ENCODE measurements around the gene ICAM4. TPM values are rescaled to one million over a fixed set of nuclear protein-coding genes. Genes with fewer than 3 reads are reported as not detected.

The ICAM4 gene
- total and polyA plus RNA-seq, 2 of the 13 experiments (the other 11 are each of a cell fraction or from before 2014, with no cell fraction given) = 2.9 to 4.0 TPM

DNA sequence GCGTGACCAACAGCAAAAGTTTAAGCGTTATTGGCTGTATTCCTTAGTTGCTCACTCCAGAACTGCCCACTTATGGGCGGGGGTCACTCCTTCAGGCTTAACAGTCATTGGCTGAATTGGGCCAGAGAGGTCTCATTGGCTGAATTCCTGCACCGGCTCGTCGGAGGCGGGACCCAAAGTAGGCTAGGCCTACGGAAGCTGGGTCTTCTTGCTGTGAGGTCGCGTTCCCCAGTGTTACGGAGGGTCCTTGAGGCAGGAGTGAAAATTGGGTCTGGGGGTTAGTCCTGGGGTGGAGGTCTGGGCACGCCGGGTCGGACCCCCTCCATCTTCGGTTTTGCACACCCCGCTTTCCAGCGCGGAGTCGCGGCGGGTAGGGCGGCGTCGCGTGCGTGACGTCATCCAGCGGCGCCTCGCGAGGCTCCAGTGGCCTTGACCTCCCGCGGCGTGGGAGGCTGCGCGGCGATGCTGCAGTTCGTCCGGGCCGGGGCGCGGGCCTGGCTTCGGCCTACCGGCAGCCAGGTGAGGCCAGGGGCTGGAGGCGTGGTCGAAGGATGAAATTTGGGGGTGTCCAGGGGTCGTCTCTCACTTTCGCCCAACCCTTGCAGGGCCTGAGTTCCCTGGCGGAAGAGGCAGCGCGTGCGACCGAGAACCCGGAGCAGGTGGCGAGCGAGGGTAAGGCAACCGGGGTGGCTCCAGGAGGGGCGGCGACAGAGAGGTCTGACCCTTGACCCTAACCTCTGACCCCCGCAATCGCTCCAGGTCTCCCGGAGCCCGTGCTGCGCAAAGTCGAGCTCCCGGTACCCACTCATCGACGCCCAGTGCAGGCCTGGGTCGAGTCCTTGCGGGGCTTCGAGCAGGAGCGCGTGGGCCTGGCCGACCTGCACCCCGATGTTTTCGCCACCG, 34.7 kb upstream of the ICAM4 start, which contains the start of gene MRPL4 (continued):
- TF ChIP-seq SP4 (CRISPR knock-in tag; IDR thresholded peaks at IDR 0.05) = peak; percentile 96
- peak; percentile 88 for TF ChIP-seq CREB3 (CRISPR knock-in tag; IDR thresholded peaks at IDR 0.05)
- TF ChIP-seq TOE1 (CRISPR knock-in tag; IDR thresholded peaks at IDR 0.05) = no peak
- TF ChIP-seq KAT8 (CRISPR knock-in tag; IDR thresholded peaks at IDR 0.05) = peak; percentile 99
- TF ChIP-seq ZNF570 (CRISPR knock-in tag; IDR thresholded peaks at IDR 0.05; ENCODE audit: borderline replicate concordance) = no peak
- TF ChIP-seq RBFOX2 (IDR thresholded peaks at IDR 0.05; ENCODE audit: low read depth, low read length) = peak; percentile 94
- peak; percentile 66 for TF ChIP-seq MED8 (CRISPR knock-in tag; IDR thresholded peaks at IDR 0.05; ENCODE audit: insufficient replicate concordance)
- peak; percentile 75; the same call in 1 of the 2 replicates for TF ChIP-seq DR1 (CRISPR knock-in tag; IDR thresholded peaks at IDR 0.05)
- TF ChIP-seq ZFP37 (CRISPR knock-in tag; IDR thresholded peaks at IDR 0.05; ENCODE audit: borderline replicate concordance) = no peak
- TF ChIP-seq PHF8 (CRISPR knock-in tag; IDR thresholded peaks at IDR 0.05) = peak; percentile 99
- no peak for TF ChIP-seq HMGA1 (CRISPR knock-in tag; conservative IDR thresholded peaks at IDR 0.05)
- peak; percentile 65; the same call in 1 of the 2 replicates for TF ChIP-seq ZNF451 (CRISPR knock-in tag; IDR thresholded peaks at IDR 0.05)
- no peak for TF ChIP-seq ZNF816 (CRISPR knock-in tag; IDR thresholded peaks at IDR 0.05; ENCODE audit: borderline replicate concordance)
- no peak for TF ChIP-seq MZF1 (CRISPR knock-in tag; IDR thresholded peaks at IDR 0.05; ENCODE audit: borderline replicate concordance)
- no peak for TF ChIP-seq ZC3H13 (CRISPR knock-in tag; IDR thresholded peaks at IDR 0.05)
- TF ChIP-seq ZNF296 (CRISPR knock-in tag; conservative IDR thresholded peaks at IDR 0.05) = no peak
- TF ChIP-seq, protein P1, sequence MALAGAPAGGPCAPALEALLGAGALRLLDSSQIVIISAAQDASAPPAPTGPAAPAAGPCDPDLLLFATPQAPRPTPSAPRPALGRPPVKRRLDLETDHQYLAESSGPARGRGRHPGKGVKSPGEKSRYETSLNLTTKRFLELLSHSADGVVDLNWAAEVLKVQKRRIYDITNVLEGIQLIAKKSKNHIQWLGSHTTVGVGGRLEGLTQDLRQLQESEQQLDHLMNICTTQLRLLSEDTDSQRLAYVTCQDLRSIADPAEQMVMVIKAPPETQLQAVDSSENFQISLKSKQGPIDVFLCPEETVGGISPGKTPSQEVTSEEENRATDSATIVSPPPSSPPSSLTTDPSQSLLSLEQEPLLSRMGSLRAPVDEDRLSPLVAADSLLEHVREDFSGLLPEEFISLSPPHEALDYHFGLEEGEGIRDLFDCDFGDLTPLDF (CRISPR knock-in tag; IDR thresholded peaks at IDR 0.05) = peak; percentile 77; the same call in 1 of the 2 replicates
- no peak for TF ChIP-seq ZNF720 (CRISPR knock-in tag; IDR thresholded peaks at IDR 0.05)
- TF ChIP-seq MLXIP (CRISPR knock-in tag; IDR thresholded peaks at IDR 0.05; ENCODE audit: borderline replicate concordance) = peak; percentile 54; the same call in 1 of the 2 replicates
- TF ChIP-seq FOXK2 (IDR thresholded peaks at IDR 0.05) = no peak
